HG03571 (cell line): ENCODE data around the gene CLASP1.
"Not testable (repeated sequence)": the region's sequence is repeated elsewhere in the genome, so short reads cannot be mapped to it uniquely, and the experiment has no call there.

Source experiments
- ATAC-seq: cut with Tn5 transposase; IDR thresholded peaks from one replicate; pipeline ENCODE4 v1.9.1; 2021; ENCODE audit not compliant: unreplicated experiment

The CLASP1 gene

GRCh38 chr2:121377646-121378045 lies 271.6 kb downstream of the CLASP1 start:
- no peak for ATAC-seq

GRCh38 chr2:121376535-121377250 lies 272.6 kb downstream of the CLASP1 start:
- no peak for ATAC-seq

- no peak for ATAC-seq
Observed at GRCh38 chr2:121375621-121376159, 273.6 kb downstream of the CLASP1 start.

GRCh38 chr2:121374412-121375075 lies 274.7 kb downstream of the CLASP1 start:
- not testable (repeated sequence) for ATAC-seq

GRCh38 chr2:121372721-121373353 lies 276.4 kb downstream of the CLASP1 start:
- peak; percentile 46 for ATAC-seq

GRCh38 chr2:121372082-121372481 lies 277.2 kb downstream of the CLASP1 start:
- no peak for ATAC-seq

GRCh38 chr2:121368836-121369235 lies 280.4 kb downstream of the CLASP1 start:
- ATAC-seq, result no peak

- no peak for ATAC-seq
Observed at GRCh38 chr2:121368155-121368554, 281.1 kb downstream of the CLASP1 start.

GRCh38 chr2:121367246-121367900 lies 281.9 kb downstream of the CLASP1 start:
- no peak for ATAC-seq

- no peak for ATAC-seq
Observed at GRCh38 chr2:121366040-121366439, 283.2 kb downstream of the CLASP1 start.

GRCh38 chr2:121365061-121365460 lies 284.2 kb downstream of the CLASP1 start:
- ATAC-seq, result no peak

- no peak for ATAC-seq
Observed at GRCh38 chr2:121363632-121364420, 285.4 kb downstream of the CLASP1 start.

- no peak for ATAC-seq
Observed at GRCh38 chr2:121362774-121363173, 286.5 kb downstream of the CLASP1 start.

- no peak for ATAC-seq
Observed at GRCh38 chr2:121362226-121362625, 287.0 kb downstream of the CLASP1 start.

GRCh38 chr2:121360566-121361300 lies 288.5 kb downstream of the CLASP1 start:
- ATAC-seq, result no peak

- ATAC-seq, result no peak
Observed at GRCh38 chr2:121359716-121360565, 289.3 kb downstream of the CLASP1 start.

- no peak for ATAC-seq
Observed at GRCh38 chr2:121359170-121359569, 290.1 kb downstream of the CLASP1 start.

- ATAC-seq, result no peak
Observed at GRCh38 chr2:121358291-121358690, 291.0 kb downstream of the CLASP1 start.

- ATAC-seq, result no peak
Observed at GRCh38 chr2:121356058-121356640, 293.1 kb downstream of the CLASP1 start.
